Esophagus muscularis mucosa (tissue), 4 donors: ENCODE data around the gene PROSER1. TPM values are rescaled to one million over a fixed set of nuclear protein-coding genes. Genes with fewer than 3 reads are reported as not detected.

Source experiments
- DNase-seq: peaks from one replicate; pipeline ENCODE4 v3.0.0-alpha.2; 2017; ENCODE audit errors: extremely low spot score
- H3K27ac ChIP-seq, 4 donors: fragments of 200-600 bp; sonication (generic); replicated peaks in 1 of 4; 1 replicate in 3 of 4; 2 replicates in 1 of 4; pipeline ENCODE4 v1.5.1; 2016 to 2019; ENCODE audit warnings: mild to moderate bottlenecking in 1 of 4
- H3K27me3 ChIP-seq, 4 donors: fragments of 200-600 bp; sonication (generic); one replicate each; pipeline versions ENCODE4 v1.5.1 to v1.6.0; 2016 to 2019
- H3K36me3 ChIP-seq, 4 donors: fragments of 200-600 bp; sonication (generic); one replicate each; pipeline ENCODE4 v1.5.1; 2016 to 2019
- H3K4me1 ChIP-seq, 4 donors: fragments of 200-600 bp; sonication (generic); one replicate each; pipeline ENCODE4 v1.5.1; 2016 to 2019
- H3K4me3 ChIP-seq, 4 donors: fragments of 200-600 bp; sonication (generic); 1 replicate in 2 of 4; 2 replicates in 2 of 4; pipeline ENCODE4 v1.5.1; 2016 to 2019; ENCODE audit warnings: mild to moderate bottlenecking in 4 of 4, moderate library complexity in 1 of 4
- H3K9me3 ChIP-seq, 4 donors: fragments of 200-600 bp; sonication (generic); 1 replicate in 3 of 4; 2 replicates in 1 of 4; pipeline ENCODE4 v1.5.1; 2016 to 2019
- EP300 ChIP-seq: sonication (generic); formaldehyde crosslinking; IDR thresholded peaks from one replicate; pipeline ENCODE4 v1.6.1; 2017; ENCODE audit warnings: antibody characterized with exemption
- POLR2A ChIP-seq: fragments of 450-650 bp; IDR thresholded peaks from one replicate; pipeline ENCODE4 v1.6.1; 2017; ENCODE audit warnings: antibody characterized with exemption, moderate library complexity, mild to moderate bottlenecking, low read depth
- POLR2AphosphoS5 ChIP-seq, 2 donors: sonication (generic); formaldehyde crosslinking; IDR thresholded peaks; one replicate each; pipeline ENCODE4 v1.6.1; 2017; ENCODE audit warnings: antibody characterized with exemption in 2 of 2
- WGBS: methylation state at CpG from one replicate; pipeline ENCODE4 v1.1.5; 2018; 5-methylcytosine and 5-hydroxymethylcytosine counted together
- intact Hi-C: fragments of 100-400 bp; cut with DNase I; formaldehyde crosslinking; loops from one replicate; pipeline ENCODE4 v1.15.1; 2023
- total RNA-seq, 4 donors: library from RNA; depleted of rRNA; stranded (reverse); fragments of >200 nt; gene quantifications; one replicate each; pipeline versions ENCODE4 v1.1.0 to v1.2.1, GENCODE V29; 2016
- TF ChIP-seq, protein P1 (sequence below), 3 experiments: fragments of 200-600 bp in 2 of 3; fragments of 450-650 bp in 1 of 3; sonication (generic) in 2 of 3; IDR thresholded peaks; one replicate each; pipeline ENCODE4 v1.5.1; 2017 to 2019; ENCODE audit warnings: antibody characterized with exemption in 3 of 3, mild to moderate bottlenecking in 2 of 3, moderate library complexity in 1 of 3

PROSER1 gene
- total RNA-seq, 4 donors from 2014 or later: 9.1 to 16.9 (median 10.5) TPM

DNA sequence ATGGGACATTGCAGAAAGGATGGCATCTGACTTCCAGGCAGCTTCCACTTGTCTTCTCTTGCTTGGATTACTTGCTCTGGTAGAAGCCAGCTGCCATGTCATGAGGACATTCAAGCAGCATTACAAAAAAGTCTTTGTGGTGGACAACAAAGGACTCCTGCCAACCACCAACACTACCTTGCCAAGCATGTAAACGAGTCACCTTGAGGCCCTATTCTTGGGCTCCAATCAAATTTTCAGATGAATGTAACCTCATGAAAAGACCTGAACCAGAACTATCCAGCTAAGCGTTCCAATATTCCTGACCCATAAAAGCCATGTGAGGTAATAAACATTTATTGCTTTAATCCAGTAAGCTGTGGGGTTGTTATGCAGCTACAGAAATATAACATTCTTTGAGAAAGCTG lies 12.5 kb downstream of the PROSER1 start:
- Histone ChIP-seq H3K27ac (no peak overlapping the region), H3K36me3 (peaks cover 43 to 85% (median 70%) of the 10 kb centered on the region in 4 donors), H3K9me3 (no peaks in the 10 kb centered on the region), H3K27me3 (no peaks in the 10 kb centered on the region), H3K4me3 (no peak overlapping the region), H3K4me1 (no peaks in the 10 kb centered on the region)
- intact Hi-C loops: no loop called here
- 95% methylated on average over 2 of the region's 2 CpGs for WGBS
- TF ChIP-seq POLR2AphosphoS5 (IDR thresholded peaks at IDR 0.05) (no peak), EP300 (no peak), POLR2A (no peak)
- TF ChIP-seq, protein P1, sequence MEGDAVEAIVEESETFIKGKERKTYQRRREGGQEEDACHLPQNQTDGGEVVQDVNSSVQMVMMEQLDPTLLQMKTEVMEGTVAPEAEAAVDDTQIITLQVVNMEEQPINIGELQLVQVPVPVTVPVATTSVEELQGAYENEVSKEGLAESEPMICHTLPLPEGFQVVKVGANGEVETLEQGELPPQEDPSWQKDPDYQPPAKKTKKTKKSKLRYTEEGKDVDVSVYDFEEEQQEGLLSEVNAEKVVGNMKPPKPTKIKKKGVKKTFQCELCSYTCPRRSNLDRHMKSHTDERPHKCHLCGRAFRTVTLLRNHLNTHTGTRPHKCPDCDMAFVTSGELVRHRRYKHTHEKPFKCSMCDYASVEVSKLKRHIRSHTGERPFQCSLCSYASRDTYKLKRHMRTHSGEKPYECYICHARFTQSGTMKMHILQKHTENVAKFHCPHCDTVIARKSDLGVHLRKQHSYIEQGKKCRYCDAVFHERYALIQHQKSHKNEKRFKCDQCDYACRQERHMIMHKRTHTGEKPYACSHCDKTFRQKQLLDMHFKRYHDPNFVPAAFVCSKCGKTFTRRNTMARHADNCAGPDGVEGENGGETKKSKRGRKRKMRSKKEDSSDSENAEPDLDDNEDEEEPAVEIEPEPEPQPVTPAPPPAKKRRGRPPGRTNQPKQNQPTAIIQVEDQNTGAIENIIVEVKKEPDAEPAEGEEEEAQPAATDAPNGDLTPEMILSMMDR (IDR thresholded peaks at IDR 0.05): no peak
- DNase-seq: no peak

DNA sequence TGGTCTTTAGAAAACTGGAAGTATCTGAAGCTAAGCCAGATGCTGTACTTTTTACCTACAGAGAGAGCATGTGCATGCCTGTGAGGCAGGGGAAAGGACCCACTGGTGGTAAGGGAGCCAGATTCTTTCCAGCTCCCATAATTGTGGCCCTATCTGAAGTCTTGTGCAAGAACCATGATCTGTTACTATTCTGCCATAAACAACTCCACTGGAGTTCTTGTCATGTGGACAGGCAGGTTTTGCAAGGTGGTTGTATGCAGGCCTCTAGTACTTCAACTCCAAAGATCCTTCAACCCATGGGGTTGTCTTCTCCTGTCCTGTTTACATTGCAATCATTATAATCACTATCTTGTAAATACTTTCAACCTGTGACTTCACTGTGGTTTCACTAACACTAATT lies 14.1 kb downstream of the PROSER1 start:
- Histone ChIP-seq H3K4me3 (no peak overlapping the region), H3K4me1 (no peaks in the 10 kb centered on the region), H3K27me3 (no peaks in the 10 kb centered on the region), H3K36me3 (peaks cover 43 to 89% (median 69%) of the 10 kb centered on the region in 4 donors), H3K9me3 (no peaks in the 10 kb centered on the region), H3K27ac (no peak overlapping the region)
- TF ChIP-seq POLR2AphosphoS5 (IDR thresholded peaks at IDR 0.05) (no peak), POLR2A (no peak), EP300 (no peak)
- TF ChIP-seq, protein P1 (IDR thresholded peaks at IDR 0.05): no peak
- intact Hi-C loops: no loop called here
- DNase-seq: no peak

DNA sequence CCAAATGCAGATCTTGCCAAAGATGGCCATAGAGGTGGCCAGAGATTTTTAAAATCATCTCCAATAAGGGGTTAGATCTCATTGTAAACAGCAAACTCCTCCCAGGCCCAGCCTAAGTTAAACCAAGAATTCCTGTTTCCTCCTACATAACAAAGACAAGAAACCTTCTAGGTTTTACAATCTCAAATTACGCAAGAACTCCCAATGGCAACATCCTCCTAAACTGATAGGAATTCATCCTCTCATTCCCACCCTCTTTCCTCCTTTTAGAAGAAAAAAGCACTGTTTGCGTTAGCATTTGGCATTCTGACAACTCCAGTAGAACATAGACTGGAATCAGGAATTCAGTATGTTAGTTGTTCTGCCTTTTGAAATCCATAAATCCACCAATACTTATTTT lies 14.6 kb downstream of the PROSER1 start:
- TF ChIP-seq POLR2A (no peak), POLR2AphosphoS5 (IDR thresholded peaks at IDR 0.05) (no peak), EP300 (no peak)
- TF ChIP-seq, protein P1 (IDR thresholded peaks at IDR 0.05): no peak
- WGBS: 91% methylated on average over 2 of the region's 2 CpGs
- Histone ChIP-seq H3K9me3 (no peaks in the 10 kb centered on the region), H3K36me3 (peaks cover 43 to 88% (median 68%) of the 10 kb centered on the region in 4 donors), H3K4me1 (no peaks in the 10 kb centered on the region), H3K27ac (no peak overlapping the region), H3K4me3 (no peak overlapping the region), H3K27me3 (no peaks in the 10 kb centered on the region)
- intact Hi-C loops: no loop called here
- no peak for DNase-seq

DNA sequence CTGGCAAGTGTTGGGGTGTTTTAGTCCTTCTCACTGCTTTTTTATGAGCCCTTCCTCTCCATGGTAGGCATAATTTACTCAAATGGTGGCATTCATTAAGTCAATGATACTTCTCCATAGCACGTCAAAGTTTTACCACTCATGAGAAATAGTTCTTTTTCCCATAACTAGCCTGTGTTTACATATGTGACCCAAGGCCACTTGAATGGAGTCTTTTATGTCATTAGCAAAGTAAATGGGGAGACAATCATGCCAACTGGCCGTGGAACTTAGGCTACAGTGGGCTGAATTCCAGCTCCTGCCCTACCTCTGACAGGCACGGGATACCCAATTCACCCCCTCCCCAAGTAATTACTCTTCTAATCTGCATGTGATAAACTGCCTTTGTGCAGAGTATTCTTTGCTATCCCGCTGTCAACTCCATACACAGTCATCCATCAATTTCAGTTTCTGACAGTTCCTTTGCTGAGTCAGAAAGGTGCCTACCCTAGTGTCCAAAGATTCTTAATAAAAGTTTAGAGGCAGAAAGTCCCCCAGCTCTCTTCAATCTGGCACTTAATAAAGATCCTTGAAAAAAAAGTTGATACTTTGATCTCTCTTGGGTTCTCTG lies 16.9 kb downstream of the PROSER1 start:
- Histone ChIP-seq H3K27me3 (no peaks in the 10 kb centered on the region), H3K4me1 (no peaks in the 10 kb centered on the region), H3K4me3 (no peak overlapping the region), H3K9me3 (no peaks in the 10 kb centered on the region), H3K27ac (no peak overlapping the region), H3K36me3 (peaks cover 43 to 88% (median 70%) of the 10 kb centered on the region in 4 donors)
- WGBS: 85% methylated on average over 4 of the region's 4 CpGs
- intact Hi-C loops: no loop called here
- no peak for TF ChIP-seq POLR2AphosphoS5 (IDR thresholded peaks at IDR 0.05)
- TF ChIP-seq POLR2A: no peak
- TF ChIP-seq, protein P1 (IDR thresholded peaks at IDR 0.05): no peak
- TF ChIP-seq EP300: no peak
- no peak for DNase-seq

DNA sequence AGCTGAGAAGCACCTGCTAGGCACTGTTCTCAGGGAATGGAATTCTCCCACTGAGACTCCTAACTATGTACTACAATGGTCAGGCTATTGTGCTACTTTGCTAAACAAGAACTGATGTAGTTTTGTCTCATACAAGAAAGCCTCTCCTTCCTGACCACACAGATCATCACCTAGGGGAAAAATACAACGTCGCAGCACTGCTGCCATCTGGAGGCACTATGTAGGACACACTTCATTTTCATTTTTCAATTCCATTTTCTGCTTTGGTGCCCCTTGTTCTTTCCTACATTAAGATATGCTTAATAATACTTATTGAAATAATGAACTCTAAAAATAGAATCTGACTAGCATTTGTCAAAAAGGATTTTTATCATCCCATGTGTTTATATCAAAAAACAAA lies 21.1 kb downstream of the PROSER1 start:
- 23% methylated on average over 2 of the region's 2 CpGs for WGBS
- peaks cover 42 to 88% (median 65%) of the 10 kb centered on the region in 4 donors for H3K36me3 ChIP-seq
- no peak overlapping the region for H3K4me3 ChIP-seq
- intact Hi-C loops: no loop called here
- no peak for TF ChIP-seq EP300
- no peak for TF ChIP-seq POLR2AphosphoS5 (IDR thresholded peaks at IDR 0.05)
- TF ChIP-seq, protein P1 (IDR thresholded peaks at IDR 0.05): peak in 2 of 3 experiments; percentile 19 to 29
- H3K4me1 ChIP-seq: no peaks in the 10 kb centered on the region
- no peak overlapping the region for H3K27ac ChIP-seq
- no peaks in the 10 kb centered on the region for H3K27me3 ChIP-seq
- no peaks in the 10 kb centered on the region for H3K9me3 ChIP-seq
- DNase-seq: no peak
